OCI-LY3 (cell line): ENCODE results near the gene ADNP.

Experiments used
- H2AFZ ChIP-seq: fragments of 200-600, 300-600 bp; shearing (Covaris generic); 2 replicates; pipeline ENCODE4 v1.6.0; 2014; ENCODE audit warnings: antibody characterized with exemption, low read depth, low read length
- H3K27ac ChIP-seq: fragments of 200-600, 300-600 bp; sonication (generic); 2 replicates; pipeline ENCODE4 v1.5.1; 2014; ENCODE audit warnings: mild to moderate bottlenecking, low read length, moderate library complexity, mixed read lengths
- H3K27me3 ChIP-seq: fragments of 200-600, 300-600 bp; sonication (generic); 2 replicates; pipeline ENCODE4 v1.6.1; 2014; ENCODE audit warnings: low read depth, low read length, mixed read lengths
- H3K36me3 ChIP-seq: fragments of 200-600, 300-600 bp; sonication (generic); replicated peaks from 2 replicates; pipeline ENCODE3; 2014; ENCODE audit warnings: low read depth, low read length, mixed read lengths
- H3K4me1 ChIP-seq: fragments of 300-600, 200-600 bp; sonication (generic); 2 replicates; pipeline ENCODE4 v1.6.1; 2014; ENCODE audit warnings: low read length, mixed read lengths
- H3K4me2 ChIP-seq: fragments of 200-600, 300-600 bp; sonication (generic); 2 replicates; pipeline ENCODE4 v1.6.1; 2014; ENCODE audit warnings: low read length, mixed read lengths
- H3K4me3 ChIP-seq: fragments of 300-600, 200-600 bp; sonication (generic); 2 replicates; pipeline ENCODE4 v1.5.1; 2014; ENCODE audit warnings: antibody characterized with exemption, mild to moderate bottlenecking, low read length, moderate library complexity
- H3K79me2 ChIP-seq: fragments of 300-600, 200-600 bp; shearing (Covaris generic); 2 replicates; pipeline ENCODE4 v1.6.1; 2014; ENCODE audit warnings: mild to moderate bottlenecking, low read length, mixed read lengths
- H3K9ac ChIP-seq: fragments of 300-600, 200-600 bp; shearing (Covaris generic); 2 replicates; pipeline ENCODE4 v1.6.0; 2014; ENCODE audit warnings: mild to moderate bottlenecking, low read length, moderate library complexity
- H3K9me3 ChIP-seq: fragments of 200-600, 300-600 bp; shearing (Covaris generic); 2 replicates; pipeline ENCODE4 v1.6.1; 2014; ENCODE audit warnings: low read length, mixed read lengths; ENCODE audit not compliant: insufficient read depth
- H4K20me1 ChIP-seq: fragments of 200-600, 300-600 bp; sonication (generic); 2 replicates; pipeline ENCODE4 v1.6.1; 2016; ENCODE audit warnings: low read length, mixed read lengths; ENCODE audit not compliant: insufficient read depth
- CTCF ChIP-seq: fragments of 200-600, 300-600 bp; sonication (generic); IDR thresholded peaks from 2 replicates; pipeline ENCODE4 v1.5.1; 2014; ENCODE audit warnings: antibody characterized with exemption, low read length, low read depth
- EZH2phosphoT487 ChIP-seq: fragments of 200-600 bp; shearing (Covaris generic); IDR thresholded peaks from 2 replicates; pipeline ENCODE4 v1.6.1; 2018; ENCODE audit warnings: antibody characterized with exemption, mixed run types, low read depth

ADNP gene

GRCh38 chr20:50868509-50869495, 62.4 kb downstream of the ADNP start:
- Histone ChIP-seq H3K36me3 (no peaks in the 10 kb centered on the region), H2AFZ (no peak overlapping the region), H3K9me3 (no peaks in the 10 kb centered on the region), H3K27ac (no peak overlapping the region), H3K27me3 (no peaks in the 10 kb centered on the region), H3K79me2 (no peaks in the 10 kb centered on the region), H4K20me1 (no peaks in the 10 kb centered on the region), H3K4me2 (no peak overlapping the region), H3K4me3 (no peak overlapping the region), H3K9ac (no peak overlapping the region), H3K4me1 (no peaks in the 10 kb centered on the region)
- no peak for TF ChIP-seq EZH2phosphoT487
- TF ChIP-seq CTCF = no peak

GRCh38 chr20:50867805-50868204, 63.4 kb downstream of the ADNP start:
- no peaks in the 10 kb centered on the region for H3K79me2 ChIP-seq
- no peaks in the 10 kb centered on the region for H3K9me3 ChIP-seq
- TF ChIP-seq CTCF (no peak), EZH2phosphoT487 (no peak)
- H3K4me1 ChIP-seq = no peaks in the 10 kb centered on the region
- no peaks in the 10 kb centered on the region for H3K36me3 ChIP-seq
- no peaks in the 10 kb centered on the region for H4K20me1 ChIP-seq
- H3K9ac ChIP-seq = no peak overlapping the region
- no peak overlapping the region for H3K4me3 ChIP-seq
- no peaks in the 10 kb centered on the region for H3K27me3 ChIP-seq
- H3K4me2 ChIP-seq = no peak overlapping the region
- no peak overlapping the region for H3K27ac ChIP-seq
- no peak overlapping the region for H2AFZ ChIP-seq

- H3K4me3 ChIP-seq = no peak overlapping the region
- no peaks in the 10 kb centered on the region for H3K27me3 ChIP-seq
- no peak overlapping the region for H3K27ac ChIP-seq
- H3K4me2 ChIP-seq = no peak overlapping the region
- H3K9ac ChIP-seq = no peak overlapping the region
- no peaks in the 10 kb centered on the region for H3K79me2 ChIP-seq
- H2AFZ ChIP-seq = no peak overlapping the region
- TF ChIP-seq CTCF (no peak), EZH2phosphoT487 (no peak)
- H3K4me1 ChIP-seq = no peaks in the 10 kb centered on the region
- no peaks in the 10 kb centered on the region for H4K20me1 ChIP-seq
- H3K36me3 ChIP-seq = no peaks in the 10 kb centered on the region
- H3K9me3 ChIP-seq = no peaks in the 10 kb centered on the region
Observed at GRCh38 chr20:50866831-50867230, 64.4 kb downstream of the ADNP start.

GRCh38 chr20:50866036-50866685, 65.1 kb downstream of the ADNP start:
- H3K9ac ChIP-seq = no peak overlapping the region
- H3K4me2 ChIP-seq = no peak overlapping the region
- H3K79me2 ChIP-seq = no peaks in the 10 kb centered on the region

More at GRCh38 chr20:50866036-50866685, 65.1 kb downstream of the ADNP start:
- Histone ChIP-seq H2AFZ (no peak overlapping the region), H3K9me3 (no peaks in the 10 kb centered on the region), H4K20me1 (no peaks in the 10 kb centered on the region), H3K27ac (no peak overlapping the region), H3K27me3 (no peaks in the 10 kb centered on the region), H3K4me3 (no peak overlapping the region), H3K4me1 (no peaks in the 10 kb centered on the region), H3K36me3 (no peaks in the 10 kb centered on the region)
- TF ChIP-seq CTCF (no peak), EZH2phosphoT487 (no peak)
